ENCODE measurements around the gene ADORA2B.

ADORA2B gene

GRCh38 chr17:15996322-15996721 is 51.4 kb downstream of the ADORA2B start:
- DNase-seq (ENCODE audit: low spot score), result no peak

- no peak for DNase-seq (ENCODE audit: low spot score)
These were observed 53.2 kb downstream of the ADORA2B start for GRCh38 chr17:15998031-15998562.

GRCh38 chr17:15999141-15999973 is 54.4 kb downstream of the ADORA2B start, which contains the start of the genes TTC19 and ZSWIM7:
TSS of gene TTC19 (plus strand) at chr17:15999824. CDS start at chr17:15999849, 25 bp downstream.
TSS of gene ZSWIM7 (minus strand) at chr17:15999704. CDS start at chr17:15999594, 110 bp downstream.
- DNase-seq (ENCODE audit: low spot score), result peak; percentile 98

GRCh38 chr17:15999974-16000827 is 55.3 kb downstream of the ADORA2B start:
- peak; percentile 8 for DNase-seq (ENCODE audit: low spot score)

- peak; percentile 58 for DNase-seq (ENCODE audit: low spot score)
These were observed 56.4 kb downstream of the ADORA2B start for GRCh38 chr17:16001226-16001897.

- DNase-seq (ENCODE audit: low spot score), result no peak
These were observed 57.9 kb downstream of the ADORA2B start for GRCh38 chr17:16002708-16003260.

GRCh38 chr17:16003841-16004240 is 58.9 kb downstream of the ADORA2B start:
- no peak for DNase-seq (ENCODE audit: low spot score)

- no peak for DNase-seq (ENCODE audit: low spot score)
These were observed 60.7 kb downstream of the ADORA2B start for GRCh38 chr17:16005636-16006035.

- DNase-seq (ENCODE audit: low spot score), result peak; percentile 44
These were observed 62.5 kb downstream of the ADORA2B start for GRCh38 chr17:16007439-16007838.

- no peak for DNase-seq (ENCODE audit: low spot score)
These were observed 69.0 kb downstream of the ADORA2B start for GRCh38 chr17:16013943-16014407.

GRCh38 chr17:16019347-16019746 is 74.4 kb downstream of the ADORA2B start:
- no peak for DNase-seq (ENCODE audit: low spot score)

- DNase-seq (ENCODE audit: low spot score), result no peak
These were observed 79.0 kb downstream of the ADORA2B start for GRCh38 chr17:16023881-16024280.

GRCh38 chr17:16025202-16025601 is 80.3 kb downstream of the ADORA2B start:
- DNase-seq (ENCODE audit: low spot score), result no peak

All from activated CD4-positive, alpha-beta T cell treated with anti-CD3 and anti-CD28 coated beads, Interleukin-2, Interleukin-4, amounts not matched to agents 100 ng/mL and 50 ng/mL, durations not matched to agents 16 hours and 8 hours (primary cell).